ENCODE measurements around the gene BTRC.
"Not testable (repeated sequence)": the region's sequence is repeated elsewhere in the genome, so short reads cannot be mapped to it uniquely, and the experiment has no call there.

BTRC gene

DNA sequence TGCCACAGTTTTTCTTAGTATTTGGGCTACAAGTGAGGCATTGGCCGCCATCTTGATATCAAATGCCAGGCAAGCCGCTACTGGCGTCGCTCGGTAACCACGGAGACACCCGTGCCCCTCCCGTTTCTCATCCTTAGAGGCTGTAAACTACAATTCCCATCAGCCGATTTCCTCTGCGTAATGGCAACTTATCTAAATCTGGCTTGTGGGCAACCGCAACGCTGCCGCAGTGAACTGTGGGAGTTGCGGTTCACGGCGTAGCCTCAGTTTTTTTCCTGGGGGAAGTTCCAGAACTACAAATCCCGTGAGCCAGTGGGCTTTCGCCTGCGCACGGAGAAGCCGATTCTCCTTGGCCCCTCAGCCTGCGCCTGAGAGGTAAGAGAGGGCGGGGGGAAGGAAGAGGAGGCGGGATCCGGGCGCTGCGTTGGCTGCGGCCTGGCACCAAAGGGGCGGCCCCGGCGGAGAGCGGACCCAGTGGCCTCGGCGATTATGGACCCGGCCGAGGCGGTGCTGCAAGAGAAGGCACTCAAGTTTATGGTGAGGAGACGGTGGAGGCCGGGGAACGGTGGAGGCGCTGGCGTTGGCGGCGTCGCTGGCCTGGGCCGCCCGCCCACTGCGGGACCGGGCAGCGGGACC, at the start of gene BTRC:
Gene BTRC (plus strand): TSS at position 474 of the 636 bp plus-strand sequence. CDS start 16 bp downstream, at position 490.
- DNase-seq (ENCODE audit: low read depth in 1 of 2, low spot score in 1 of 2) = peak; percentile 84 to 88

DNA sequence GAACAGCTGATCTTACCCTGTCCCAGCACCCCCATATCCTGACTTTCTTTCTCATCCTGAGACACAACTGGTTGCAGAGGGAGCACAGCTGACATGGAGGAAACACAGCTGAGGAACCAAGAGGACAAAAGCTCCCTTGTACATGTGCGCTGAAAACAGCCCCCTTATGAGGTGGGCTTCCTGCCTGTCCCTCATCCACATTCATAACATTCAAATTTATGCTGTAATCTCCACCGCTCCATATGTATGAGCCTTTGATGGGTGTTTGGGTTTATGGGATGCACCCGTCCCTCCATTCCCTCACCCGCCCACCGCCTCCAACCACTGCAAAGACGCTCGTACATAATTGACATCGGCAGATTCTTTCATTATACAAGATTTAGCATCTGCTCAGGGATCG, 49.6 kb upstream of the BTRC start:
- no peak for DNase-seq (ENCODE audit: low read depth in 1 of 2, low spot score in 1 of 2)

DNA sequence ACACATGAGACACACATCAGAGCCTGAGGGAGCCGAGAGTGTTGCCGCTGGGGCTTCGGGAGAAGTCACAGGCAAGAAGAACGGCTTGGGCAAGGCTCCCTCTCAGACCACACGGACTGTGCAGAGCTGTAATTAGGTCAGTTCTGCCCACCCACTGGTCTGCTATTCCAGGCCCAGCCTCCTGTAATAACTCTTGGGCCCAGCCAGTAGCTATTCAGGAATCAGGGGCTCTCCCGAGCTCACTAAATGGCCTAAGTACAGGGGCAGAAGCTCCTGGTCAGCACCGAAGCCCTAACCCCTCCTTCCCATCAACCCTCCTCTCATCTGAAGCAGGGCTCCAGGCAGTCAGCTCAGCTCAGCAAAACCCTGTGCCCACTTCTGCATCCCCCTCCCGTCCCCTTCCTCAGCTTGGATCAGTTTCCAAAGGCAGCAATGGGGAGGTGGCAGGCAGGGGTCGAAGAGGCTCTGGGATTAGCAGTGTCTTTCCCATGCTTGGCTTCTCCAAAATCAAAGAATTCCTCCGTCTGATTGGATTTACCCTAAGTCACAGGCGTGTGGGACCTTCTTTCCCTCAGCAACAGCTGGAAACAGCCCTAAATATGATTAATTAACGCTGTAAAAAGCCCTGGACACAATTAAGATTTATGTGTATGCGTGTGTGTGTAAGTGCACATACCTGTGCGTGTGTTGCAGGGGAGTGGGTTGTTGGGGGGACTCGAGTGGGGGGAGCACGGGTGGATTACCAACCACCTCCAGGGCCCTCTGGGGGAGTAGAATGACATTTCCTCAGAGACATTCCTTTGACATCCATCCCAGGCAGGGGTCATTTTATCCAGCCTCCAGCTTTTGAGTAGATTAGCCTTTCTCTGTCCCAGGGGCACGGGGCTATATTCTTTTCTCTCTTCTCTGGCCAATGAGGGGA, 48.4 kb upstream of the BTRC start:
- DNase-seq (ENCODE audit: low read depth in 1 of 2, low spot score in 1 of 2) = no peak

DNA sequence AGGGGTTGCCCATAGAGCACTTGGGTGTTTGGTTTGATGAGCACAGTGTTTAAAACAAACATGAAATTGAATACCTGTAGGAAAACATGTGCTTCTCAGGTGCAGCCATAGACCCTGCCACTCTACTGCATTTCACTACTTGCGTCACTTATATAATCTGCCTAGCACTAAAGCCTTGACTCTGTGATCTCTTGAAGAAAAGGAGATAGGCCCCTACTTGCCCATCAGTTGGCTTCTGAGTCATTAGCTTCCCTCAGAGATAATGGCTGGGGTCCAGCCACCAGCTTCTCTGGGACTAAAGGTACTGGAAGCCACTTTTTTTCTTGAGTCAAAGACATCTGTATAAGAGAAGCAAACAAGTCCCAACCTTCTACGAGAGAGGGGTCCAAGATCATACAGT, 45.9 kb upstream of the BTRC start:
- DNase-seq (ENCODE audit: low read depth in 1 of 2, low spot score in 1 of 2) = no peak

GRCh38 chr10:101310529-101311184, 43.3 kb upstream of the BTRC start:
- no peak for DNase-seq (ENCODE audit: low read depth in 1 of 2, low spot score in 1 of 2)

- DNase-seq (ENCODE audit: low read depth in 1 of 2, low spot score in 1 of 2) = no peak
Observed at GRCh38 chr10:101311185-101312066, 42.5 kb upstream of the BTRC start.

DNA sequence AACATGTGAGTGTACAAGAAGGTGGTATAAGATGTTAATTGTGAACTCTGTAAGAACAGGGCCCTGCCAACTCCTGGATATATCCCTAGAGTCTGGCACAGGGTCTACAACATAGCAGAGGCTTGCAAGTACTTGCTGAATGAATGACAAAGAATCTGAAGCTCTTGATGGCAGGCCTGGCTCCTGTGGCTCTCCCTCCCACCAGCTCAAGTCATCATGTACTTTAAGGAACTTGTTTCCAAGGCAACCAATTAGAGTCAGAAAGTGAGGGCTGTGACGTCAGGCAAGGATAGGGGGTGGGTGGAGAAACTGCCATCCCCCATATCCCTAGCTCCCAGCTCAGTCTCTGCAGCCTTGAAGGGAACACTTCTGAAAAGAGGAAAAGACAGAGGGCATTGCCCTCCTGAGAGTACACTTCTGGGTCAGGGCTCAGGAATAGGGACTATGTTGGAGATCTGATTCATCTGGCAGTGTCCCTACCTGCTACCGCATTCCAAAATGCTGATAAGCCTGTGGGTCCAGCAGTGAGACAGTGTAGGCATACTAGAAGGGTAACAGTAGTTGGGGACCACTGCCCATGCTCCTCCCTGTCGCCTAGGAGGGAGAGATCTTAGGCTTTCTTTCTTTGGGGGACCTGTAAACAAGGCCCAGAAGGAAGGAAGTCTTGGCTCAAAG, 34.6 kb upstream of the BTRC start:
- no peak for DNase-seq (ENCODE audit: low read depth in 1 of 2, low spot score in 1 of 2)

DNA sequence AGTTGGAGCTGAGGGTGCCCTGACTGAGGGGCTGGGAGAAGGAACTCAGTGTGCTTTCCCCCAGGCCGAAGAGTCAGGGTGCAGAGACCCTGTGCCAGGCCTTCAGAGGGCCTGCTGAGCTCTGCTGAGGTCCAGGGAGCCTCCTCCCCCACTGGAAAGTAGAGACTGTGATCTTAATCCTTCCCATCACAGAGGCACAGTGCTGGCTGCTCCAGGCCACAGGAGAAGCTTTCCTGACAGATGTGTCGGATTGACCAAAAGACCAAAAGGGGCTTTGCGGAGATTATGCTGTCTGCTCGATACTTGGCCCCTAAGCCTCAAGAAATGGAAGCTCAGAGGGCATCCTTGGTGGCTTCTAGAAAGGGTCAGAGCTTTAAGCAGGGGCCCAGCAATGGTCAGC, 32.9 kb upstream of the BTRC start:
- no peak for DNase-seq (ENCODE audit: low read depth in 1 of 2, low spot score in 1 of 2)

GRCh38 chr10:101322266-101323108, 31.5 kb upstream of the BTRC start:
- no peak for DNase-seq (ENCODE audit: low read depth in 1 of 2, low spot score in 1 of 2)

DNA sequence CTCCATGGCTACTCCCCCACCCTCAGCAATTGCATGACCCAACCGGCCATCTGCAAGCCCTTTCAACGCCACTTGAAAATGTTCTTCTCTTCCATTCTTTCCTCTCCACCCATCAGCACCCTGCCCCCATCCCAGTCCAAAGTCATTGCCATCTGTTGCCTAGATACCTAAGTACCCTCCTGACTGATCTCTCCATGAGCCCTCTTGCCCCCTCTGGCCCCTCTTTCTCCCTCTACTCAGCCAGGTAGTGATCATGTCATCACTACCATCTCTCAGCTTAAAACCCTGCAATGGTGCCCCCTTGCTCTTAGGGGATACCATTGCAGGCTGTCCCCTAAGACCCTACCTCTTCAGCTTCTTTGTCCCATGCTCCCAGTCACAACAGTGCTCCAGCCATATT, 30.5 kb upstream of the BTRC start:
- no peak for DNase-seq (ENCODE audit: low read depth in 1 of 2, low spot score in 1 of 2)

- DNase-seq (ENCODE audit: low read depth in 1 of 2, low spot score in 1 of 2) = not testable (repeated sequence)
Observed at GRCh38 chr10:101327454-101327853, 26.5 kb upstream of the BTRC start.

DNA sequence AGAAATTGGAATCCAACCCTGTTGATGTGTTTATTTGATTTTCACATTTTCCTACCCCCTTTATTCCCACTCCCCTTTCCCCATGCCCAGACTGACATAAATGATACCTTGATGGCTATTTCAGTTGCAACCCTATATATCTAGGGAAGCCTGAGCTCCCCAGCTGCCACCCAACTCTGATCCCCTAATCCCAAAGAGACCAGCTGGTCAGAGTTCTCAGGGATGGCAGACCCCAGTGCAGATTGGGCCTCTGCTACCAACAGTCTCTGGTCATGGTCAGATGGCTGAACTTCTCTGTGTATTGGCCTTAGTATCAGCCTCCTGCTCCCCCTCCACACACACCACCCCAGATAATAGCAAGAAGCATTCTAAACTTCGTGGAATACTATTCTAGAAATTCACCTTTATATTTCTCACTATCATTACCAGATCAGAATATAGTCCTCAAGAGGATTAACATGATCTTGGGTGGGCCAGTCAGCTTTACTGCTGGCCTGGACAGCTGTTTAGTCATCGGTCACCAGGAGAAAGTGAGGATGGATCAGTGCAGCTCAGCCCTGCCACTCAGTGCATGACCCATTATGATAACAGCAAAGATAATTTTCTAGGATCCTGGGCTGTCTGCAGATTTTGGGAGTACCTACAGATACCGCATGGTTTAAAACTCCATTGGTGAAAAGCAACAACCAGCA, 24.5 kb upstream of the BTRC start:
- DNase-seq (ENCODE audit: low read depth in 1 of 2, low spot score in 1 of 2) = no peak

GRCh38 chr10:101330231-101330630, 23.7 kb upstream of the BTRC start:
- no peak for DNase-seq (ENCODE audit: low read depth in 1 of 2, low spot score in 1 of 2)

GRCh38 chr10:101330631-101331225, 23.2 kb upstream of the BTRC start:
- no peak for DNase-seq (ENCODE audit: low read depth in 1 of 2, low spot score in 1 of 2)

- DNase-seq (ENCODE audit: low read depth in 1 of 2, low spot score in 1 of 2) = no peak
Observed at GRCh38 chr10:101331956-101332355, 22.0 kb upstream of the BTRC start.

DNA sequence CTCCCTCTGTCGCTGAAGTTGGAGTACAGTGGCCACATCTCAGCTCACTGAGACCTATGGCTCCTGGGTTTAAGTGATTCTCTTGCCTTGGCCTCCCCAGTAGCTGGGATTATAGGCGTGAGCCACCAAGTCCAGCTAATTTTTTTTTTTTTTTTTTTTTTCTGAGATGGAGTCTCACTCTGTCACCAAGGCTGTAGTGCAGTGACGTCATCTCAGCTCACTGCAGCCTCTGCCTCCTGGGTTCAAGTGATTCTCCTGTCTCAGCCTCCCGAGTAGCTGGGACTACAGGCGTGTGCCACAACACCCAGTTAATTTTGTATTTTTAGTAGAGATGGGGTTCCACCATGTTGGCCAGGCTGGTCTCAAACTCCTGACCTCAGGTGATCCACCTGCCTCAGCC, 19.7 kb upstream of the BTRC start:
- DNase-seq (ENCODE audit: low read depth in 1 of 2, low spot score in 1 of 2) = not testable (repeated sequence)

DNA sequence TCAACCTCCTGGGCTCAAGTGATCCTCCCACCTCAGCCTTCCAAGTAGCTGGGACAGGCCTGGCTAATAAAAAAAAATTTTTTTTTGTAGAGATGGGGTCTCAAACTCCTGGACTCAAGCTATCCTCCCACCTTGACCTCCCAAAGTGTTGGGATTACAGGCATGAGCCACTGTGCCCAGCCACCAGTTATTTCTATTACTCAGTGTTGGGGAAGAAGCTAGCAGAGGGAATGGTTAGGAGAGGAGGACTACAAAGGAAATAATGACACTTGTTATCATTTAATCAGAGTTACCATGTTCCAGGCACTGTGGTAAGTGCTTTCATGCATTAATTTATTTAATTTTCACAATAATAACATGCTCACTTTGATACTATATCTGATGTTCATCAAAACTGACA, 17.6 kb upstream of the BTRC start:
- DNase-seq (ENCODE audit: low read depth in 1 of 2, low spot score in 1 of 2) = no peak

GRCh38 chr10:101337836-101338235, 16.1 kb upstream of the BTRC start:
- DNase-seq (ENCODE audit: low read depth in 1 of 2, low spot score in 1 of 2) = no peak

- no peak for DNase-seq (ENCODE audit: low read depth in 1 of 2, low spot score in 1 of 2)
Observed at GRCh38 chr10:101341438-101341837, 12.5 kb upstream of the BTRC start.
